WTC11 (cell line): ENCODE data around the gene NLRP5. TPM values are rescaled to one million over a fixed set of nuclear protein-coding genes. Genes with fewer than 3 reads are reported as not detected.

Experiments
- ATAC-seq: fragments of 200-7000 bp; cut with Tn5 transposase; 2 replicates; pipeline ENCODE4 v1.10.0; 2021; ENCODE audit warnings: mild to moderate bottlenecking, moderate library complexity
- CTCF ChIA-PET: fragments of 300-600 bp; sonication (Branson Sonifier 250); formaldehyde crosslinking; loops from one replicate; lab custom pipeline; 2021; ENCODE audit warnings: antibody characterized with exemption; lab: Charles Lee
- POLR2A ChIA-PET: fragments of 350-600 bp; sonication (Branson Sonifier 250); formaldehyde crosslinking; loops from one replicate; lab custom pipeline; 2021; ENCODE audit warnings: antibody characterized with exemption; lab: Charles Lee
- DNase-seq: peaks from one replicate; pipeline ENCODE4 v3.0.0; 2021; ENCODE audit warnings: low spot score
- H3K27ac Mint-ChIP-seq: 2 replicates; pipeline ENCODE4 v1.8.0; 2021; ENCODE audit warnings: mixed read lengths
- H3K27me3 Mint-ChIP-seq: 2 replicates; pipeline ENCODE4 v1.8.0; 2021; ENCODE audit warnings: low read depth, mild to moderate bottlenecking, moderate library complexity, mixed read lengths
- H3K36me3 Mint-ChIP-seq: 2 replicates; pipeline ENCODE4 v1.8.0; 2021; ENCODE audit warnings: mixed read lengths
- H3K4me1 Mint-ChIP-seq: 2 replicates; pipeline ENCODE4 v1.8.0; 2022; ENCODE audit warnings: mixed read lengths
- H3K4me3 Mint-ChIP-seq: 2 replicates; pipeline ENCODE4 v1.8.0; 2021; ENCODE audit warnings: mild to moderate bottlenecking, moderate library complexity, mixed read lengths
- H3K9me3 Mint-ChIP-seq: 2 replicates; pipeline ENCODE4 v1.8.0; 2021; ENCODE audit warnings: mixed read lengths
- AFF4 ChIP-seq: sonication (generic); formaldehyde crosslinking; IDR thresholded peaks from 2 replicates; pipeline ENCODE4 v1.8.1; 2023; ENCODE audit warnings: mild to moderate bottlenecking, missing genetic modification reagents, borderline replicate concordance
- AR ChIP-seq: fragments of 250-450 bp; sonication (Bioruptor Pico); IDR thresholded peaks from 2 replicates; pipeline ENCODE4 v1.9.0; 2021; ENCODE audit warnings: mild to moderate bottlenecking
- CTCF ChIP-seq: fragments of 200-600 bp; IDR thresholded peaks from 2 replicates; pipeline ENCODE4 v1.8.0; 2022; ENCODE audit warnings: antibody characterized with exemption
- ERG ChIP-seq: fragments of 250-450 bp; sonication (Bioruptor Pico); IDR thresholded peaks from 2 replicates; pipeline ENCODE4 v1.8.0; 2021; ENCODE audit warnings: mild to moderate bottlenecking
- MAX ChIP-seq: sonication (generic); formaldehyde crosslinking; IDR thresholded peaks from 2 replicates; pipeline ENCODE4 v1.8.0; 2022; ENCODE audit warnings: mild to moderate bottlenecking, missing genetic modification reagents
- MLX ChIP-seq: sonication (generic); formaldehyde crosslinking; IDR thresholded peaks from 2 replicates; pipeline ENCODE4 v1.8.1; 2023; ENCODE audit warnings: mild to moderate bottlenecking, missing genetic modification reagents, moderate library complexity
- NFYB ChIP-seq: sonication (generic); formaldehyde crosslinking; conservative IDR thresholded peaks from 2 replicates; pipeline ENCODE4 v1.8.0; 2022; ENCODE audit warnings: low read depth, missing genetic modification reagents
- RORB ChIP-seq: fragments of 250-450 bp; sonication (Bioruptor Pico); IDR thresholded peaks from 2 replicates; pipeline ENCODE4 v1.9.0; 2021; ENCODE audit warnings: mild to moderate bottlenecking
- ZNF416 ChIP-seq: fragments of 250-450 bp; sonication (Bioruptor Pico); IDR thresholded peaks from 2 replicates; pipeline ENCODE4 v1.9.0; 2021; ENCODE audit warnings: mild to moderate bottlenecking, inconsistent platforms
- ZNF423 ChIP-seq: fragments of 250-450 bp; sonication (Bioruptor Pico); IDR thresholded peaks from 2 replicates; pipeline ENCODE4 v2.1.2; 2022; ENCODE audit warnings: mild to moderate bottlenecking, moderate library complexity
- ZNF425 ChIP-seq: fragments of 250-450 bp; sonication (Bioruptor Pico); conservative IDR thresholded peaks from 2 replicates; pipeline ENCODE4 v1.9.0; 2021; ENCODE audit warnings: mild to moderate bottlenecking
- ZNF512 ChIP-seq: sonication (generic); formaldehyde crosslinking; IDR thresholded peaks from 2 replicates; pipeline ENCODE4 v1.8.1; 2022; ENCODE audit warnings: missing genetic modification reagents, borderline replicate concordance
- ZNF532 ChIP-seq: fragments of 250-450 bp; sonication (Bioruptor Pico); IDR thresholded peaks from 2 replicates; pipeline ENCODE4 v1.9.0; 2021; ENCODE audit warnings: mild to moderate bottlenecking, borderline replicate concordance
- ZNF671 ChIP-seq: fragments of 250-450 bp; sonication (Bioruptor Pico); IDR thresholded peaks from 2 replicates; pipeline ENCODE4 v1.8.0; 2021; ENCODE audit warnings: mild to moderate bottlenecking
- total RNA-seq: library from RNA; stranded (reverse); gene quantifications from 3 replicates; pipeline ENCODE4 v1.2.3, GENCODE V29; 2021

The NLRP5 gene
- total RNA-seq, 1 experiment from 2014 or later = not detected

GRCh38 chr19:55990831-55991230 is 4.3 kb downstream of the NLRP5 start:
- POLR2A ChIA-PET = no interaction called here
- no peaks in the 10 kb centered on the region for H3K4me1 Mint-ChIP-seq
- DNase-seq = no peak
- peaks cover 77% of the 10 kb centered on the region for H3K9me3 Mint-ChIP-seq
- peaks cover 28% of the 10 kb centered on the region for H3K27me3 Mint-ChIP-seq
- no peak for TF ChIP-seq MAX (CRISPR knock-in tag)
- ATAC-seq = no peak
- CTCF ChIA-PET = no interaction called here
- H3K4me3 Mint-ChIP-seq = no peak overlapping the region
- peaks cover 63% of the 10 kb centered on the region for H3K36me3 Mint-ChIP-seq
- H3K27ac Mint-ChIP-seq = no peak overlapping the region

- CTCF ChIA-PET = no interaction called here
- peaks cover 69% of the 10 kb centered on the region for H3K9me3 Mint-ChIP-seq
- H3K4me1 Mint-ChIP-seq = no peaks in the 10 kb centered on the region
- DNase-seq (no peak), ATAC-seq (no peak)
- H3K27me3 Mint-ChIP-seq = peaks cover 32% of the 10 kb centered on the region
- H3K36me3 Mint-ChIP-seq = peaks cover 58% of the 10 kb centered on the region
- H3K27ac Mint-ChIP-seq = no peak overlapping the region
- no peak overlapping the region for H3K4me3 Mint-ChIP-seq
- POLR2A ChIA-PET = no interaction called here
- TF ChIP-seq RORB (no peak), NFYB (no peak), AFF4 (CRISPR knock-in tag) (no peak), ERG (CRISPR knock-in tag) (no peak), ZNF423 (CRISPR knock-in tag) (no peak), ZNF532 (CRISPR knock-in tag) (no peak), ZNF512 (CRISPR knock-in tag) (no peak), ZNF671 (CRISPR knock-in tag) (no peak), CTCF (no peak), AR (CRISPR knock-in tag) (no peak), MLX (CRISPR knock-in tag) (no peak), ZNF416 (no peak), ZNF425 (CRISPR knock-in tag) (no peak)
These were observed 6.9 kb downstream of the NLRP5 start for GRCh38 chr19:55993492-55993891.
